WTC11 (cell line): ENCODE data around the gene ZIC5. TPM values are rescaled to one million over a fixed set of nuclear protein-coding genes. Genes with fewer than 3 reads are reported as not detected.

ENCODE experiments used
- ATAC-seq: fragments of 200-7000 bp; cut with Tn5 transposase; 2 replicates; pipeline ENCODE4 v1.10.0; 2021; ENCODE audit warnings: mild to moderate bottlenecking, moderate library complexity
- CTCF ChIA-PET: fragments of 300-600 bp; sonication (Branson Sonifier 250); formaldehyde crosslinking; loops from one replicate; lab custom pipeline; 2021; ENCODE audit warnings: antibody characterized with exemption; lab: Charles Lee
- POLR2A ChIA-PET: fragments of 350-600 bp; sonication (Branson Sonifier 250); formaldehyde crosslinking; loops from one replicate; lab custom pipeline; 2021; ENCODE audit warnings: antibody characterized with exemption; lab: Charles Lee
- DNase-seq: peaks from one replicate; pipeline ENCODE4 v3.0.0; 2021; ENCODE audit warnings: low spot score
- H3K27ac Mint-ChIP-seq: 2 replicates; pipeline ENCODE4 v1.8.0; 2021; ENCODE audit warnings: mixed read lengths
- H3K27me3 Mint-ChIP-seq: 2 replicates; pipeline ENCODE4 v1.8.0; 2021; ENCODE audit warnings: low read depth, mild to moderate bottlenecking, moderate library complexity, mixed read lengths
- H3K36me3 Mint-ChIP-seq: 2 replicates; pipeline ENCODE4 v1.8.0; 2021; ENCODE audit warnings: mixed read lengths
- H3K4me1 Mint-ChIP-seq: 2 replicates; pipeline ENCODE4 v1.8.0; 2022; ENCODE audit warnings: mixed read lengths
- H3K4me3 Mint-ChIP-seq: 2 replicates; pipeline ENCODE4 v1.8.0; 2021; ENCODE audit warnings: mild to moderate bottlenecking, moderate library complexity, mixed read lengths
- H3K9me3 Mint-ChIP-seq: 2 replicates; pipeline ENCODE4 v1.8.0; 2021; ENCODE audit warnings: mixed read lengths
- E2F5 ChIP-seq: sonication (generic); formaldehyde crosslinking; IDR thresholded peaks from 2 replicates; pipeline ENCODE4 v1.8.1; 2022; ENCODE audit warnings: mild to moderate bottlenecking, moderate library complexity, missing genetic modification reagents
- ELF4 ChIP-seq: sonication (generic); formaldehyde crosslinking; IDR thresholded peaks from 2 replicates; pipeline ENCODE4 v1.8.1; 2022; ENCODE audit warnings: low read depth, mild to moderate bottlenecking, moderate library complexity, missing genetic modification reagents
- EMX1 ChIP-seq: fragments of 250-450 bp; sonication (Bioruptor Pico); IDR thresholded peaks from 2 replicates; pipeline ENCODE4 v1.8.0; 2021; ENCODE audit warnings: mild to moderate bottlenecking
- ESRRA ChIP-seq: sonication (generic); formaldehyde crosslinking; IDR thresholded peaks from 2 replicates; pipeline ENCODE4 v1.8.1; 2022; ENCODE audit warnings: mild to moderate bottlenecking, missing genetic modification reagents, borderline replicate concordance
- ETV6 ChIP-seq: sonication (generic); formaldehyde crosslinking; IDR thresholded peaks from 2 replicates; pipeline ENCODE4 v1.8.1; 2022; ENCODE audit warnings: mild to moderate bottlenecking, missing genetic modification reagents
- FOXJ3 ChIP-seq: sonication (generic); formaldehyde crosslinking; IDR thresholded peaks from 2 replicates; pipeline ENCODE4 v1.9.0; 2021; ENCODE audit warnings: missing genetic modification reagents, mild to moderate bottlenecking, borderline replicate concordance
- FOXP1 ChIP-seq: sonication (generic); formaldehyde crosslinking; IDR thresholded peaks from 2 replicates; pipeline ENCODE4 v1.8.0; 2022; ENCODE audit warnings: missing genetic modification reagents, mild to moderate bottlenecking, moderate library complexity, borderline replicate concordance
- FOXP4 ChIP-seq: sonication (generic); formaldehyde crosslinking; IDR thresholded peaks from 2 replicates; pipeline ENCODE4 v1.8.0; 2022; ENCODE audit warnings: mild to moderate bottlenecking, missing genetic modification reagents
- HMGXB4 ChIP-seq: sonication (generic); formaldehyde crosslinking; IDR thresholded peaks from 2 replicates; pipeline ENCODE4 v1.8.1; 2023; ENCODE audit warnings: mild to moderate bottlenecking, moderate library complexity, missing genetic modification reagents
- JUN ChIP-seq: sonication (generic); formaldehyde crosslinking; IDR thresholded peaks from 2 replicates; pipeline ENCODE4 v1.8.0; 2023; ENCODE audit warnings: mild to moderate bottlenecking, missing genetic modification reagents
- KAT7 ChIP-seq: sonication (generic); formaldehyde crosslinking; IDR thresholded peaks from 2 replicates; pipeline ENCODE4 v1.8.1; 2023; ENCODE audit warnings: missing genetic modification reagents, mild to moderate bottlenecking, borderline replicate concordance
- MYBL2 ChIP-seq: sonication (generic); formaldehyde crosslinking; IDR thresholded peaks from 2 replicates; pipeline ENCODE4 v1.8.1; 2023; ENCODE audit warnings: mild to moderate bottlenecking, moderate library complexity, missing genetic modification reagents
- NFYB ChIP-seq: sonication (generic); formaldehyde crosslinking; conservative IDR thresholded peaks from 2 replicates; pipeline ENCODE4 v1.8.0; 2022; ENCODE audit warnings: low read depth, missing genetic modification reagents
- RELA ChIP-seq: sonication (generic); formaldehyde crosslinking; IDR thresholded peaks from 2 replicates; pipeline ENCODE4 v1.8.1; 2022; ENCODE audit warnings: missing genetic modification reagents, mild to moderate bottlenecking, borderline replicate concordance
- SMAD3 ChIP-seq: sonication (generic); formaldehyde crosslinking; IDR thresholded peaks from 2 replicates; pipeline ENCODE4 v1.8.0; 2022; ENCODE audit warnings: missing genetic modification reagents, mild to moderate bottlenecking, borderline replicate concordance
- TCF7 ChIP-seq: sonication (generic); formaldehyde crosslinking; IDR thresholded peaks from 2 replicates; pipeline ENCODE4 v1.8.0; 2022; ENCODE audit warnings: mild to moderate bottlenecking, low read depth, missing genetic modification reagents, moderate library complexity
- TEAD1 ChIP-seq: sonication (generic); formaldehyde crosslinking; IDR thresholded peaks from 2 replicates; pipeline ENCODE4 v1.8.0; 2022; ENCODE audit warnings: mild to moderate bottlenecking, missing genetic modification reagents
- TP53 ChIP-seq: sonication (generic); formaldehyde crosslinking; IDR thresholded peaks from 2 replicates; pipeline ENCODE4 v1.8.1; 2023; ENCODE audit warnings: mild to moderate bottlenecking, missing genetic modification reagents
- ZBTB21 ChIP-seq: sonication (generic); formaldehyde crosslinking; IDR thresholded peaks from 2 replicates; pipeline ENCODE4 v1.8.1; 2023; ENCODE audit warnings: mild to moderate bottlenecking, missing genetic modification reagents, borderline replicate concordance
- ZNF138 ChIP-seq: sonication (generic); formaldehyde crosslinking; conservative IDR thresholded peaks from 2 replicates; pipeline ENCODE4 v1.8.1; 2022; ENCODE audit warnings: mild to moderate bottlenecking, moderate library complexity, missing genetic modification reagents
- ZNF263 ChIP-seq: sonication (generic); formaldehyde crosslinking; IDR thresholded peaks from 2 replicates; pipeline ENCODE4 v1.8.1; 2022; ENCODE audit warnings: low read depth, mild to moderate bottlenecking, moderate library complexity, missing genetic modification reagents
- ZNF317 ChIP-seq: sonication (generic); formaldehyde crosslinking; IDR thresholded peaks from 2 replicates; pipeline ENCODE4 v1.8.1; 2023; ENCODE audit warnings: low read depth, mild to moderate bottlenecking, moderate library complexity, missing genetic modification reagents, borderline replicate concordance
- ZNF423 ChIP-seq: fragments of 250-450 bp; sonication (Bioruptor Pico); IDR thresholded peaks from 2 replicates; pipeline ENCODE4 v2.1.2; 2022; ENCODE audit warnings: mild to moderate bottlenecking, moderate library complexity
- total RNA-seq: library from RNA; stranded (reverse); gene quantifications from 3 replicates; pipeline ENCODE4 v1.2.3, GENCODE V29; 2021

Gene ZIC5
- total RNA-seq, 1 experiment from 2014 or later: 46.4 TPM

GRCh38 chr13:99970651-99971575 lies 654 bp downstream of the ZIC5 start:
- Mint-ChIP-seq H3K27me3 (peaks cover 2% of the 10 kb centered on the region; the same call in 1 of the 2 replicates), H3K9me3 (no peaks in the 10 kb centered on the region), H3K27ac (no peak overlapping the region), H3K36me3 (peaks cover 29% of the 10 kb centered on the region), H3K4me3 (peak overlapping the region; percentile 81), H3K4me1 (peaks cover 58% of the 10 kb centered on the region)
- peak; percentile 12 for ATAC-seq
- ChIA-PET CTCF (interaction anchor here (0.6 to 2.0 kb wide), 11 partner anchors 9 to 366 kb away, joined by 3 to 11 read pairs (median 4); partner anchors contain the start of gene ZIC2), POLR2A (interaction anchor here (0.5 to 3.2 kb wide), 8 partner anchors 11 to 359 kb away, joined by 3 to 67 read pairs (median 4); partner anchors contain the start of gene ZIC2)
- DNase-seq: peak; percentile 73
- TF ChIP-seq ZNF423 (CRISPR knock-in tag): 0 out of 2 replicates have a peak, but pooled peaks have one; percentile 4
- TF ChIP-seq ESRRA: peak; percentile 30; the same call in 1 of the 2 replicates
- TF ChIP-seq MYBL2 (CRISPR knock-in tag): peak; percentile 77; the same call in 1 of the 2 replicates
- no peak for TF ChIP-seq ZBTB21
- peak; percentile 3 for TF ChIP-seq HMGXB4 (CRISPR knock-in tag)
- no peak for TF ChIP-seq ZNF317 (CRISPR knock-in tag)
- TF ChIP-seq TP53 (CRISPR knock-in tag): peak; percentile 69
- TF ChIP-seq ZNF263: peak; percentile 58; the same call in 1 of the 2 replicates
- 0 out of 2 replicates have a peak, but pooled peaks have one; percentile 42 for TF ChIP-seq ELF4 (CRISPR knock-in tag)
- TF ChIP-seq FOXJ3 (CRISPR knock-in tag): no peak
- TF ChIP-seq TCF7 (CRISPR knock-in tag): peak; percentile 26; the same call in 1 of the 2 replicates
- TF ChIP-seq FOXP4 (CRISPR knock-in tag): 0 out of 2 replicates have a peak, but pooled peaks have one; percentile 34
- peak; percentile 14; the same call in 1 of the 2 replicates for TF ChIP-seq FOXP1 (CRISPR knock-in tag)
- 0 out of 2 replicates have a peak, but pooled peaks have one; percentile 63 for TF ChIP-seq EMX1 (CRISPR knock-in tag)
- no peak for TF ChIP-seq NFYB (CRISPR knock-in tag)
- TF ChIP-seq KAT7 (CRISPR knock-in tag): peak; percentile 65; the same call in 1 of the 2 replicates
- TF ChIP-seq ZNF138: no peak
- 0 out of 2 replicates have a peak, but pooled peaks have one; percentile 38 for TF ChIP-seq SMAD3 (CRISPR knock-in tag)
- 0 out of 2 replicates have a peak, but pooled peaks have one; percentile 28 for TF ChIP-seq TEAD1
- TF ChIP-seq E2F5 (CRISPR knock-in tag): no peak
- peak; percentile 50; the same call in 1 of the 2 replicates for TF ChIP-seq JUN (CRISPR knock-in tag)
- peak; percentile 28; the same call in 1 of the 2 replicates for TF ChIP-seq ETV6
- TF ChIP-seq RELA (CRISPR knock-in tag): 0 out of 2 replicates have a peak, but pooled peaks have one; percentile 19
